Gastroesophageal sphincter (tissue), 4 donors: ENCODE results near the gene STRBP. TPM values are rescaled to one million over a fixed set of nuclear protein-coding genes. Genes with fewer than 3 reads are reported as not detected.

ENCODE experiments used
- ATAC-seq: fragments of 150-250 bp; one replicate; pipeline ENCODE4 v1.9.1; 2016; ENCODE audit warnings: mild to moderate bottlenecking, moderate library complexity
- H3K27ac ChIP-seq, 4 donors: fragments of 200-600 bp; sonication (generic) in 3 of 4; 1 replicate in 3 of 4; 2 replicates in 1 of 4; pipeline ENCODE4 v1.5.1; 2016 to 2019
- H3K27me3 ChIP-seq: fragments of 200-600 bp; sonication (generic); one replicate; pipeline ENCODE4 v1.5.1; 2019
- H3K36me3 ChIP-seq, 2 donors: fragments of 200-600 bp; sonication (generic); one replicate each; pipeline ENCODE4 v1.5.1; 2019; ENCODE audit warnings: control low read depth in 1 of 2
- H3K4me1 ChIP-seq, 3 donors: fragments of 200-600 bp; sonication (generic); 1 replicate in 2 of 3; 2 replicates in 1 of 3; pipeline ENCODE4 v1.5.1; 2016 to 2019; ENCODE audit warnings: control low read depth in 2 of 3
- H3K4me3 ChIP-seq, 2 donors: fragments of 200-600 bp; sonication (generic); one replicate each; pipeline ENCODE4 v1.5.1; 2019; ENCODE audit warnings: mild to moderate bottlenecking in 1 of 2, moderate library complexity in 1 of 2
- H3K9me3 ChIP-seq, 3 donors: fragments of 200-600 bp; sonication (generic); one replicate each; pipeline ENCODE4 v1.5.1; 2017 to 2019; ENCODE audit warnings: control low read depth in 2 of 3
- EP300 ChIP-seq: sonication (generic); formaldehyde crosslinking; IDR thresholded peaks from one replicate; pipeline ENCODE4 v1.6.1; 2017; ENCODE audit warnings: antibody characterized with exemption, mild to moderate bottlenecking
- POLR2A ChIP-seq, 2 donors: fragments of 450-650 bp; IDR thresholded peaks; one replicate each; pipeline ENCODE4 v1.6.1; 2017; ENCODE audit warnings: antibody characterized with exemption in 2 of 2, mild to moderate bottlenecking in 2 of 2, moderate library complexity in 1 of 2
- POLR2AphosphoS5 ChIP-seq: sonication (generic); formaldehyde crosslinking; IDR thresholded peaks from one replicate; pipeline ENCODE4 v1.6.1; 2017; ENCODE audit warnings: antibody characterized with exemption
- WGBS, 2 donors: methylation state at CpG; one replicate each; pipeline ENCODE4 v1.1.5; 2018; ENCODE audit warnings: low coverage in 1 of 2; 5-methylcytosine and 5-hydroxymethylcytosine counted together
- total RNA-seq, 4 donors: library from RNA; depleted of rRNA; stranded (reverse); fragments of >200 nt; gene quantifications; one replicate each; pipeline ENCODE4 v1.1.0, GENCODE V29; 2016
- TF ChIP-seq, protein P1 (sequence below), 4 experiments: fragments of 200-600 bp in 2 of 4; fragments of 450-650 bp in 2 of 4; sonication (generic) in 1 of 4; IDR thresholded peaks; one replicate each; pipeline ENCODE4 v1.5.1; 2017 to 2019; ENCODE audit warnings: antibody characterized with exemption in 4 of 4, mild to moderate bottlenecking in 2 of 4, moderate library complexity in 2 of 4

Gene STRBP
- total RNA-seq, 4 donors from 2014 or later, result 10.4 to 20.6 (median 14.8) TPM

DNA sequence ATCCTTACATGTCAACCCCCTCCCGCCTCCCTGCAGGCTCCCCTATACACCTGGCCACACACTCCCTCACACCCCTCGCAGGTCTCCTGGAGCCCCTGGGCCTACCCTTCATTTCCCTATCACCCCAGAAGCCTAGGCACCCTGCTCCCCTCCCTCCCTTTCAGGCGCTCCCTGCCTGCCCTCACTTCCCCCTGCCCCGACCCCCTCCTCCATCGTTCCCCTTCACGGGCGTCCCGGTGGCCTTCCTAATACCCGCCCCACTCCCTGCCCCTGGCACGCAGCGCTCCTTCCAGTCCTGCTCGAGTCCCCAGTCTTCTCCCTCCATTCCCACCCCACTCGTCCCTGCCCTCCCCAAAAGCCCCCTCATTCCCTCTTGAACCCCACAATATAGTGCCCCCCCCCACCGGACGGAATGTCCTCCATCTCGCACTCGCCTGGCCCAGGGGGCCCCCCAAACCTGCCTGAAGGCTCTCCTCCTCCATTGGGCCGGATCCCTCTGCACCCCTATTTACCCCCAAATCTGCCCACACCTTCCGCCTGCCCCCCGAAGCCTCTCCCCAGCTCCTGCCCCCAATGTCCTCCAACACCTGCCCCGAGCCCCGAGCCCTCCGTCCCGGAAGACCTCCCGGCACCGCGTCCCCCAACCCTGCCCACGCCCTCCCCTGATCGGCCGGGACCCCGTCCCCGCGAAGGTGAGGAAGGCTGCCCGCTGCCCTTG, 746 bp downstream of the STRBP start:
- TF ChIP-seq, protein P1, sequence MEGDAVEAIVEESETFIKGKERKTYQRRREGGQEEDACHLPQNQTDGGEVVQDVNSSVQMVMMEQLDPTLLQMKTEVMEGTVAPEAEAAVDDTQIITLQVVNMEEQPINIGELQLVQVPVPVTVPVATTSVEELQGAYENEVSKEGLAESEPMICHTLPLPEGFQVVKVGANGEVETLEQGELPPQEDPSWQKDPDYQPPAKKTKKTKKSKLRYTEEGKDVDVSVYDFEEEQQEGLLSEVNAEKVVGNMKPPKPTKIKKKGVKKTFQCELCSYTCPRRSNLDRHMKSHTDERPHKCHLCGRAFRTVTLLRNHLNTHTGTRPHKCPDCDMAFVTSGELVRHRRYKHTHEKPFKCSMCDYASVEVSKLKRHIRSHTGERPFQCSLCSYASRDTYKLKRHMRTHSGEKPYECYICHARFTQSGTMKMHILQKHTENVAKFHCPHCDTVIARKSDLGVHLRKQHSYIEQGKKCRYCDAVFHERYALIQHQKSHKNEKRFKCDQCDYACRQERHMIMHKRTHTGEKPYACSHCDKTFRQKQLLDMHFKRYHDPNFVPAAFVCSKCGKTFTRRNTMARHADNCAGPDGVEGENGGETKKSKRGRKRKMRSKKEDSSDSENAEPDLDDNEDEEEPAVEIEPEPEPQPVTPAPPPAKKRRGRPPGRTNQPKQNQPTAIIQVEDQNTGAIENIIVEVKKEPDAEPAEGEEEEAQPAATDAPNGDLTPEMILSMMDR (IDR thresholded peaks at IDR 0.05), result no peak
- TF ChIP-seq POLR2A (IDR thresholded peaks at IDR 0.05) (no peak), EP300 (no peak), POLR2AphosphoS5 (no peak)
- H3K4me1 ChIP-seq, result peaks cover 0 to 22% (median 9%) of the 10 kb centered on the region in 3 donors
- no peaks in the 10 kb centered on the region for H3K9me3 ChIP-seq
- no peaks in the 10 kb centered on the region for H3K27me3 ChIP-seq
- no peaks in the 10 kb centered on the region for H3K36me3 ChIP-seq
- peak overlapping the region in 3 of 4 donors; percentile 79 to 80 (median 79) for H3K27ac ChIP-seq
- H3K4me3 ChIP-seq, result peak overlapping the region; percentile 79 to 90
- no peak for ATAC-seq
- 5 to 50% methylated on average over 2 to 18 of the region's 34 CpGs for WGBS, 2 donors

DNA sequence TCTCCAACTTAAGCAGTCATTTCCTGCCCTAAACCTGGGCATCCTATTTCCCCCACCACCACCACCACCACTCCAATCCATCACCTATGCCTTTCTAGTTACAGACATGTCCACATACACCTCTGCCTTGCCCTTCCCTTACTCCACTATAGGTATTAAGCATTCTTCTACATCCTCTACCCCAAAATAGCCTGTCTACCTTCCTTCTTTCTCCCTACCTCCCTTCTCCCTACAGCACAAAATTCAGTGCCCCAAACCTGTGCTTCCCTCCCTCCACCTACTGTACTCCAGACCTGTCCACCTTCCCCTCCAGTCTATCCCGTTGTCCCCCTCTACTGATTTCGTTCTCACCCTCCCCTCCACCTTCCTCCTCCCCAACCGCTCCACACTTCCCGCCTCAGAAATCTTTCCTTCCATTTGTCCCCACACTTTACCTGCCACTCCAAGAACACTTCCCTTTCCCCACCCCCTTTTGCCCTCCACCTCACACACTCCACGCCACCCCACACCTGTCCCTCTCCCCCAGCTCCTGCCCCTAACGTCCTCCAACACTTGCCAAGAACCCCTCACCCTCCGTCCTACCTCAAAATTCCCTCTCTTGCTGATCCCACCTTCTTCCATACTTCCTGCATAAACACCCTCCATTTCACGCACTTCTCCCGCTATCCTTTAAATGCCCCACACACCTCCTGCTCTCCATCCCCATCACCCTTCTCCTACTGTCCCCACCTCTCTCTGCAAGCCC, 1.6 kb downstream of the STRBP start:
- no peaks in the 10 kb centered on the region for H3K36me3 ChIP-seq
- no peaks in the 10 kb centered on the region for H3K27me3 ChIP-seq
- H3K4me1 ChIP-seq, result peaks cover 0 to 22% (median 9%) of the 10 kb centered on the region in 3 donors
- no peaks in the 10 kb centered on the region for H3K9me3 ChIP-seq
- TF ChIP-seq, protein P1 (IDR thresholded peaks at IDR 0.05), result no peak
- TF ChIP-seq POLR2AphosphoS5, result no peak
- TF ChIP-seq POLR2A (IDR thresholded peaks at IDR 0.05), result no peak
- no peak for TF ChIP-seq EP300
- H3K4me3 ChIP-seq, result no peak overlapping the region
- no peak overlapping the region for H3K27ac ChIP-seq
- no peak for ATAC-seq
- WGBS, 2 donors, result 74 to 77% methylated on average over 6 to 9 of the region's 9 CpGs

DNA sequence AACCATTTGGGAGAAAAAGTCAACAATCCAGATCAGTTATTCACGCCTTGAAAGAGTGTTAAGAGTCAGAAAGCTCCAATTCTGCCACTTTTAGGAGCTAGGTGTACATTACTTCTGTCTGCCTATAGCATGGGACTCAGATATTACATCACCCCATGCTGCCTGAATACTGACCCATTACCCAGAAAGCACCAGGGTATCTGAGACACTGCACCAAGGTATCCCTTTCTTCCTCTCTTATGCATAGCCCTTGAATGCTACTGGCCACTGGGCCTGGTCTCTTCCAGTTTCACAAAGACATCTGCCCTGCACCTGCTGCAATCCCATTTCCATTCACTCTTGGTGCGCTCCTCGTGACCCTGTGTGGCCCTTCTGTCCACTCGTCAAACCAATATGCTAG, 2.6 kb downstream of the STRBP start:
- H3K4me3 ChIP-seq, result no peak overlapping the region
- no peaks in the 10 kb centered on the region for H3K27me3 ChIP-seq
- TF ChIP-seq EP300 (no peak), POLR2AphosphoS5 (no peak), POLR2A (IDR thresholded peaks at IDR 0.05) (no peak)
- TF ChIP-seq, protein P1 (IDR thresholded peaks at IDR 0.05), result no peak
- no peak for ATAC-seq
- peaks cover 0 to 22% (median 9%) of the 10 kb centered on the region in 3 donors for H3K4me1 ChIP-seq
- no peak overlapping the region for H3K27ac ChIP-seq
- 97 to 100% methylated on average over 3 to 4 of the region's 4 CpGs for whole genome bisulfite sequencing, 2 donors
- H3K9me3 ChIP-seq, result no peaks in the 10 kb centered on the region
- no peaks in the 10 kb centered on the region for H3K36me3 ChIP-seq

DNA sequence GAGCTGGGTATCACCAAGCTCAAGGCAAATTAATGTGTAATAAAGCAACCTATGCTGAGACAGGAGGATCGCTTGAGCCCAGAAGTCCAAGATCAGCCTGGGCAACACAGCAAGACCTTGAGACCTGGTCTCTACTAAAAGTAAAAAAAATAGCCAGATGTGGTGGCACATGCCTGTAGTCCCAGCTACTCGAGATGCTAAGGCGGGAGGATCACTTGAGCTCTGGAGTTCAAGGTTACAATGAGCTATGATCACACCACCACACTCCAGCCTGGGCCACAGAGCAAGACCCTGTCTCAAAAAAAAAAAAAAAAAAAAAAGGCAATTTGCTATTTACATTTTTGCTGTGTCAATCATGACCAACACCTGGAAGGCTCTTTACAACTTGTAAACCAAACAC, 5.2 kb downstream of the STRBP start:
- Histone ChIP-seq H3K36me3 (no peaks in the 10 kb centered on the region), H3K4me3 (no peak overlapping the region), H3K27me3 (no peaks in the 10 kb centered on the region), H3K27ac (no peak overlapping the region), H3K9me3 (no peaks in the 10 kb centered on the region), H3K4me1 (peaks cover 0 to 14% (median 6%) of the 10 kb centered on the region in 3 donors)
- ATAC-seq, result no peak
- no peak for TF ChIP-seq POLR2AphosphoS5
- no peak for TF ChIP-seq POLR2A (IDR thresholded peaks at IDR 0.05)
- TF ChIP-seq, protein P1 (IDR thresholded peaks at IDR 0.05), result no peak
- no peak for TF ChIP-seq EP300
- 33% methylated on average over 1 of the region's 3 CpGs; no CpG with 5 or more reads in 1 of the 2 donors for WGBS, 2 donors
